HG02610 (cell line): ENCODE measurements around the gene SLC25A41.
"Not testable (repeated sequence)": the region's sequence is repeated elsewhere in the genome, so short reads cannot be mapped to it uniquely, and the experiment has no call there.

Source experiments
- ATAC-seq: cut with Tn5 transposase; IDR thresholded peaks from one replicate; pipeline ENCODE4 v1.9.1; 2021; ENCODE audit warnings: mild to moderate bottlenecking, moderate library complexity; ENCODE audit not compliant: unreplicated experiment

The SLC25A41 gene

DNA sequence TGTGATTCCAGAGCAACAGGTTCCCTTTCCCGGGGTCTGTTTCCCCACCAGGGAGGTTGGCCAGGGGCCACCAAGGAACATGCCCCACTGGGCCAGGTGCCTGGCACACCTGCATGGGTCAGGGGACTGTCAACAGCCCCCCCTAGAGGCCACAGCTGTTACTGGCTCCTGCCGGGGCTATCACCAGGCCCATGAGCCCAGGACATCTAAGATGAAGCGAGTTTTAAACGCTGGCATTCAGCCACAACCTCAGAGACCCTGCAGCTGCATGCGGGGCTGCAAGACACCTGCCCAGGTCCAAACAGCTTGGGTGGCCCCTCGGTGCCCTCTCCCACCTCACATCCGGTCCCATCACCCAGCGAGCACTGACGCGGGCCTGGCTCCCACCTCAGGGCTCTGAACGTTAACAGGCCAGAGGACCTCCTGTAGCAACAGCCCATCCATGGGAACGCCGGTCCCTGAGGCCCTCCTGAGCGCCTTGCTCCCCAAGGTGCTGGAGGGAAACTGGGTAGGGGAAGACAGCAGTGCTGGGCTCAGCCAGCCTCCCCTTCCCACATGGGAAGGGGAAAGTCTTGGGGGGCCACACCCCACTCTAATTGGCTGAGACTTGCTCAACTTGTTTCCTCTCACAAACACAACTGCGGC is 21.0 kb downstream of the SLC25A41 start:
- no peak for ATAC-seq

DNA sequence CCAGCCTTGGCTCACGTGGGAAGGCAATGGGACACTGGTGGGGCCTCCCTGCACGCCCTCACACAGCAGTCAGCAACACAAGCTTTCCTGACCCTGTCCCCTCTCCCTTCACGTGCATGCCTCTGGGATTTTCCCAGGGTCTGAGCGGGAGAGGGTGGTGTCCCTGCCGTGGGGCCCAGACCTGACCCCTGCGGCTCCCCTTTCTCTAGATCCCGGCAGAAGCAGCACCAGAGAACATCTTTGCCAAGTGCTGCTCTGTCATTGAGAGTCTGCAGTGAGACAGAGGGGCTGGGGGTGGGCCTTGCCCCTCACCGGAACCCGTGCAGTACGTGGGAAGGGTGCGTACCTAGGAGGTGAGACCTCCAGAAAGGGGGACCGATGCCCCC is 21.5 kb downstream of the SLC25A41 start:
- no peak for ATAC-seq

DNA sequence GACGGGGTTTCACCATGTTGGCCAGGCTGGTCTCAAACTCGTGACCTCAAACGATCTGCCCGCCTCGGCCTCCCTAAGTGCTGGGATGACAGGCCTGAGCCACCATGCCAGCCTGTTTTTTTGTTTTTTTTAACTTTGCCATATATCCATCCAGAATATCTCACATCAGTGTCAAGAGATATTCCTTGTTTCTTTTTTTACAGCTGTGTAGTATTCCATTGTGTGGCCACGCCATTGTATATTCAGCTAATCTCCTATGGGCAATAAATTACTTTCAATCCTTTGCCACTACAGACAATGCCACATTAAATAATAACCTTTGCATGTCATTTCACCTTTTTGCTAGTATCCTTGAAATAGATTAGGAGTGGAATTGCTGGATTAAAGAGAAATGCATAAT is 24.2 kb downstream of the SLC25A41 start:
- no peak for ATAC-seq

DNA sequence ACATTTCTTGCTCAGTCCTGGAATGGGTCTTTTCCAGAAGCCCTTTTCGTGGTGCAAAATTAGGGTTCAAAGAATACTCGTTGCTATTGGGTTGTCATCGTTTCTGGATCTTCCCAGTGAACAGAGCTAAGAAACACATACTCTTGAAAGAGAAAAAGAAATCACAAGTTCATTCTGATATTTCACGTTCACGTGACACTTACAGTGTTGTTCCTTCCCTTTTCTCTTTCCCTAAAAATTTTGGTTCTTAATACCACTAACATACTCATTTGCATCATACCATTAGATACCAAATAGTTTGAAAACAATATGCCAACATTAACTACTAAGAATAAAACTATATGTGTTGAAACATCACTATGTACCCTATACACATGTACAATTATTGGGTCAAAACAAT is 27.2 kb downstream of the SLC25A41 start:
- ATAC-seq, result no peak

DNA sequence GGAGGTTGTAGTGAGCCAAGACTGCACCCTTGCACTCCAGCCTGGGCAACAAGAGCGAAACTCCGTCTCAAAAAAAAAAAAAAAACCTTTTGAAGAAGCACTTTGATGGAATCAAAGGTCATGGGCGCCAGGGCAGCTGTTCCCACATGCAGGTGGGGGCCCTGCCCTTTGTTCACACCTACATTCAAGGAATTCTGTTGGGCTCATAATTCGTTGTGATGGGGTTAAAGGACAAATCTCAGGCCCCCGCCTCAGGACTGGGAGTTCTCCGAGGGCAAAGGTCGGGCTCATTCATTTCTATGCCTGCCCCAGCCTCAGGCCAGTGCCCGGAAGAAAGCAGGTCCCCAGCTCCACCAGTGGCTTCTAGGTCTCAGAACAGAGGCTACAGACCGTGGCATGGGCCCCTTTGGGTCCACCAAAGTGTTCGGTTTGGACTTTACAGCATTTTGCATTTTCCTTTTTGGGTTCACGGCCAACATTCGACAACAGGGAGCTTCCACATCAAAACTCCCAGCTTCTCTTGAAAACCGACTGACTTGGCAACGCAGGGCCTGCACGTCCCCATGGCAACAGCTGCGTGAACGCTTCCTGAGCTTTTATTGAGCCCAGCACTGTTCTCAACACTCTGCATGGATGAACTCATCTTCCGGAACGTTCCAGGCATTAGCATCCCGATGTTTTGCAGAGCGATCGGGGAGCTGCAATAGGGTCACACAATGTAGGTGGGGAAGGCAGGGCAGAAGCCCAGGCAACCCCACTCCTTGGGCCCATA is 30.5 kb downstream of the SLC25A41 start:
- ATAC-seq, result no peak

DNA sequence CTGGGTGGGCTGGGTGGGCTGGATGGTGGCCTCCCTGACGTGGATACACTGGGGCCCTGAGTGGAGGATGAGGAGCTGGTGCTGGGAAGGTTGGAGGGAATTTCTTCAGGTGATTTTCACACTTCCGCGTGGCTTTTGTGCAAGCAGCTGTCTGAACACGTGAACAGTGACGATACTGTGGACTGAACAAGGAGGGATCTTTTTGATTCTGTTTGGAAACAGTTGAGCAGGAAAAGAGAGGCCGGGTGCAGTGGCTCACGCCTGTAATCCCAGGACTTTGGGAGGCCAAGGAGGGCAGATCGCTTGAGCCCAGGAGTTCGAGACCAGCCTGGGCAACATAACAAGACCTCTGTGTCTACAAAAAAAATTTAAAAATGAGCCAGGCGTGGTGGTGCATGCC is 31.5 kb downstream of the SLC25A41 start:
- ATAC-seq, result no peak

DNA sequence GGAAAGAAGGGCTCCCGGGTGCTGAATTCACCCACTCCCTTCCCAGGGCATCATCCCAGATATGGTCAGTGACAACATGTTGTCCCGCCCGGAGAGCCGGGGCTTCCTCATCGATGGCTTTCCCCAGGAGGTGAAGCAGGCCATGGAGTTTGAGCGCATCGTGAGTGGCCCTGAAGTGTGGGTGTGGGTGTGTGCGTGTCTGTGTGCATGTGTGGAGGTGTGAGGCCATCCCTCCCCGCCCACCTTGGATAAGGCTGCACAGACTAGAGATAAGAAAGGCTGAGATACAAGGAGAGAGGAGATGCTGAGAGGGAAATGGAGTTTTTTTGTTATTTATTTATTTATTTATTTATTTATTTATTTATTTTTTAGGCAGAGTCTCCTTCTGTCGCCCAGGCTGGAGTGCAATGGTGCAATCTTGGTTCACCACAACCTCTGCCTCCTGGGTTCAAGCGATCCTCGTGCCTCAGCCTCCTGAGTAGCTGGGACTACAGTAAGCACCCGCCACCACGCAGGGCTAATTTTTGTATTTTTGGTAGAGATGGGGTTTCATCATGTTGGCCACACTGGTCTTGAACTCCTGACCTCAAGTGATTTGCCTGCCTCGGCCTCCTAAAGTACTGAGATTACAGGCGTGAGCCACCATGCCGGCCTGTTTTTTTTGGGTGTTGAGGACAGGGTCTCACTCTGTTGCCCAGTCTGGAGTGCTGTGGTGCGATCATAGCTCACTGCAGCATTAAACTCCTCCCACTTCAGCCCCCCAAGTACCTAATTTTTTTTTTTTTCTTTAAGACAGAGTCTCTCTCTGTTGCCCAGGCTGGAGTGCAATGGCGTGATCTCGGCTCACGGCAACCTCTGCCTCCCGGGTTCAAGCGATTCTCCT is 33.3 kb downstream of the SLC25A41 start:
- not testable (repeated sequence) for ATAC-seq

DNA sequence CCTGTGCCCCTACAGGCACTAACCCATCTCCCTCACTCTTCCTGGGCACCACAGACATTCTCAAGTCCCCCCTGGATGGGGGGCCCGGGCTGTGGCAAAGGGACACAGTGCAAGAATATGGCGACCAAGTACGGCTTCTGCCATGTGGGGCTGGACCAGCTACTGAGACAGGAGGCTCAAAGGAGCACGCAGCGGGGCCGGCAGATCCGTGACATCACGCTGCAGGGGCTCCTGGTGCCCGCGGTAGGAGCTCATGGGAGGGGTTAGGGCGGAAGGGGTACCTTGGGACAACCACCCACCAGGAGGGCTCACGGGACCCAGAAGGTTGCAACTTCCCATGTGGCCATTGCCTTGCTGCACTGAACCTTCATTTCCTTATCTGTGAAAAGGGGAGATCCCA is 37.3 kb downstream of the SLC25A41 start:
- no peak for ATAC-seq

DNA sequence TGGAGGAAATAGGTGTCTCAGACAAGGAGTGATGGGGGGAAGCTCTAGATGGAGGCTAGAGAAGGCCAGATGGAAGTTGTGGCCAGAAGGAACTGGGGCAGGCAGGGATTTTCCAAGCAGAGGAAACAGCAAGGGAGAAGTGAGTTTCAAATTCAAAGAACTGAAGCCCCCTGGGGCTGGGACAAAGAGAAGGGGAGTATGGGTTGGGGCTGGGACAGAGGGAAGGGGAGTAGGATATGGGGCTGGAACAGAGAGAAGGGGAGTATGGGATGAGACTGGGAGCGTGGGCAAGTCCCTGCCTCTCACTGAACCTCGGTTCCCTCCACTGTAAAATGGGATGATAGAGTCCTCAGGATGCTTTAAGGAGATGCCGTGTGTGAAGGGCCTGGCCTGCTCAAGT is 38.7 kb downstream of the SLC25A41 start:
- no peak for ATAC-seq

DNA sequence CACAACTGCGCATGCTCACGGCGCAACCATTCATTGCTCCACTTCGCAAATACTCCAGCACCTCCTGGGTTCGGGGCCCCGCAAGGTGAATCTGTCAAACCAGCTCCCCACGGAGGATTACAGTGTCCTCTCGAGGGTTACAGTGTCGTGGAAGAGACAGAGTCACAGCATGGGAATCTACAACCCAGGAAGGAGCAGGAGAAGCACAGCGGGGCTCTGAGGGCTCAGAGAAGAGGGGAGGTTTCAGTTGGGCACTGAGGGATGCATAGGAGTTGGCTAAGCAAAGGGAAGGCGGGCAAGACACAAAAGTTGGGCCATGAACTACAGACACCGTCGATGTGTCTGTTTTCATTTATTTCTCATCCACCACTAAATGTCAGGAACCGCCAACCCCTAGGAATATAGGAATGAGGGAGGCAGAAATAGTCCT is 39.6 kb downstream of the SLC25A41 start:
- ATAC-seq, result no peak

DNA sequence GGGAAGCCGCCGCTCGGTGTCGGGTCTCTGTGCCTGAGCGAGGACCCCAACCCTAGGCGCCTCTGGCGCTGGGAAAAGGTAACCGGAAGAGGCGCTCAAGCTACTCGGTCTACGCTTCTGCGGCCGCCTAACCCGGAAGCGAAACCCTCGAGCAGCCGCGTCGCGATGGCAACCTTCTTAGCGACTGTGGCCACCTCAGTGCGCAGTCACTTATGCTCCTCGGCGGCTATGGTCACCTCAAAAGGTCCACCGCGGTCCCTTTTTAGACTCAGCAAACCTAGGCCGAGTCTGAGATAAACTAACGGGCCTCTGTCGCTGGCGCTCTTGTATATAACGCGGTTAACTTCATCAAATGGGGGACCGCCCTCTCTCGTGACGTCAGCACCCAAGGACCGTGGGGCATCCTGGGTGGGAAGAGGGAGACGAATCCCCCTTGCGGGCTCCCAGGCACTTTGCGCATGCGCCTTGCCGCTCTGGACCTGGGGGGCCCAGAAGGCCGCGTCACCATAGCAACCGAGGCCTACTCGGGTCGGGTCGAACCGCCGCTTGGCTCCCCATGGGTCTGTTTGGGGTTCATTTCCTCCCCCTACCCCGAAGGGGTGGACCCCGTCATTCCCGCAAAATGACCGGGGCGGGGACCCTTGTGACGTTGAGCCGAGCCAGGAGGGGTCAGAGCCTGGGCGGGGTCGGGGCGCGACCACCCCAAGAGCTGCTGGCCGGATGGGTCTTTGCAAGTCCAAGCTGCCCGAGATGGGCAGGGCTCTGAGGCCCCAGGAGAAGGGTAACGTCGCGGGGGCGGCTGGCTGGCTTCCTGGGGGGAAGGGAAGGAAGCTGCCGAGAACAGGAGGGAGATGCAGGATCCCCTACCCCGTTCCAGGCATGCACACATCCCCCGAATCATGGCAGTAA is 40.2 kb downstream of the SLC25A41 start, which contains the start of gene GTF2F1:
Gene GTF2F1, minus strand, starts transcription at position 91 of the 909 bp plus-strand sequence. CDS start 169 bp downstream, outside the sequence.
- peak; percentile 80 for ATAC-seq

DNA sequence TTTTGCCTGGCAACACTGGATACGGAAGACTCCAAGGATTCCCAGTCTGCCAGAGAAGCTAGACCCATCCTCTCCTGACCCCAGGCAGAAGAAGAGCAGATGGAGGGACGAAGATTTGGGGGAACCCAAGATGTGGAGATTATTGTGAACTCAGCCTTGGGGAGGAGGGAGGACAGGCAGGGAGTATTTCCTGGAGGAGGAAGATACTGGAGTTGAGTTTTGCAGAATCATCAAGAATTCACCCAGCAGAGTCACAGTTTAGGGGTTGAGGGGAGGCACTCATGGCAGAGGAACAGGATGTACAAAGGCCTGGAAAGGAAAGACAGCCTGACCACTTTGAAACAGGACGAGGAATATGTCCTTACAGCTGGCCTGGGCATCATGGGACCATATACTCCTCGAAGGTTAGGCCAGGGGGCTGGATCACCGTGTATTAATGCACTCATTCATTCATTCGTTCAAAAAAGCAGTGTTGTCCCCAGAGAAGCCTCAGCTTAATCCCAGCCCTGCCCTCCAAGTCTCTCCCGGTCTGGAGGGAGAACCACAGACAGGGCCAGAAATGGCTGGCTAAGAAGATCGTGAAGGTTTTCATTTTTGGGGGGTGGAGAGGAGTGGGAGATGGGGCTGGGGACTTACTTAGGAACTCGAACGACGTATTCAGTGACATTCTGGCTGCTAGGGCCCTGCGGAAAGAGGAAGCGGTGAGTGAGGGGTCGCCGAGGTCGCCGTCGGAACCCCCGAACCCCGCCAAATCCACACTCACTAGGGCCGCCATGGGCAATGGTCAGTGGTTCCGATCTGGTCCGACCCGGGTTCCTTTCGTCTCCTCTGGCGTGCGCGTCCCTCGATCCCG is 41.1 kb downstream of the SLC25A41 start:
- no peak for ATAC-seq

DNA sequence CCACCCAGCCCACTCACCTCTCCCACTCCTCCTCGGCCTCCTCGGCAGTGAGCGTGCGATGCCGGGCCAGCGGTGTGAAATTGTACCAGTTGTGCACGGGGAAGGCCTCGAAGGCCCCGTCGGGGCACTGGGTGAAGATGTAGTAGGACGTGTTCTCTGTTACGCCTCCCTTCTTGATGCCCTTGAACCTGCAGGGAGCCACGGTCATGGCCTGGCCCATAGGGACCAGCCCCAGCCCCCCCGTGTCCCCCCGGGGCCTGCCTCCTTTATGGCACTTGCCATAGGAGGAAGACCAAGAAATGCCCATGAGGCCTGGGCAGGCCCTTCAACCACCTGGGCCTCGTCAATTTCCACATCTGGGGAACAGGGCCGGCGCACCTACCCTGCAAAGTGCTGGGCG is 46.2 kb downstream of the SLC25A41 start:
- ATAC-seq, result no peak

DNA sequence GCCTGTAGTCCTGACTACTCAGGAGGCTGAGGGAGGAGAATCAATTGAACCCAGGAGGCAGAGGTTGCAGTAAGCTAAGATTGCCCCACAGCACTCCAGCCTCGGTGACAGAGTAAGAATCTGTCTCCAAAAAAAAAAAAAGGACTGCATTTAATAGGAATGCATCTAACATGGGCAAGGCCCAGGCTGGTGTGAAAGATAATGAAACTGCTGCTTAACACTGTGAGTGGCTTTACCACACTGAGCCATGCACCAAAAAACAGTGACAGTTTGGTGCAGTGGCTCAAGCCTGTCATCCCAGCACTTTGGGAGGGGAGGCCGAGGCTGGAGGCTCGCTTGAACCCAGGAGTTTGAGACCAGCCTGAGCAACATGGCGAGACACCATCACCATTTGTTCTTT is 49.2 kb downstream of the SLC25A41 start:
- no peak for ATAC-seq

DNA sequence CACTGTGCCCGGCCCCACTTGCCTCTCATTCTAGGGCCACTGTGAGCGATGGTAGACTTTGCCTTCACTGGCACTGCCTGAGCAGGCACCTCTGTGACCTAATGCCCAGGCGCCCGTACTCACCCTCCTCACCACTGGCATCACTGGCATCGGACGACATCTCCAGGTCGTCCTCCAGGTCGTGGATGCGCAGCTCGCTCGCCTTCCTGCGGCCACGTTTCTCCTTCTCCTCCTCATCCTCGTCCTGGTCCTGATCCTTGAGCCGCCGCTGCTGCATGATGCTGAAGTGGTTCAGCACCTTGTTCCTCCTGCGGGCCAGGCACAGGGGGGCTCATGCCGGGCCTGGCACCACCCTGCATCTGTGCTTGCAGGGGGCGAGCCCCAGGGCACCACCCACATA is 50.4 kb downstream of the SLC25A41 start:
- no peak for ATAC-seq

DNA sequence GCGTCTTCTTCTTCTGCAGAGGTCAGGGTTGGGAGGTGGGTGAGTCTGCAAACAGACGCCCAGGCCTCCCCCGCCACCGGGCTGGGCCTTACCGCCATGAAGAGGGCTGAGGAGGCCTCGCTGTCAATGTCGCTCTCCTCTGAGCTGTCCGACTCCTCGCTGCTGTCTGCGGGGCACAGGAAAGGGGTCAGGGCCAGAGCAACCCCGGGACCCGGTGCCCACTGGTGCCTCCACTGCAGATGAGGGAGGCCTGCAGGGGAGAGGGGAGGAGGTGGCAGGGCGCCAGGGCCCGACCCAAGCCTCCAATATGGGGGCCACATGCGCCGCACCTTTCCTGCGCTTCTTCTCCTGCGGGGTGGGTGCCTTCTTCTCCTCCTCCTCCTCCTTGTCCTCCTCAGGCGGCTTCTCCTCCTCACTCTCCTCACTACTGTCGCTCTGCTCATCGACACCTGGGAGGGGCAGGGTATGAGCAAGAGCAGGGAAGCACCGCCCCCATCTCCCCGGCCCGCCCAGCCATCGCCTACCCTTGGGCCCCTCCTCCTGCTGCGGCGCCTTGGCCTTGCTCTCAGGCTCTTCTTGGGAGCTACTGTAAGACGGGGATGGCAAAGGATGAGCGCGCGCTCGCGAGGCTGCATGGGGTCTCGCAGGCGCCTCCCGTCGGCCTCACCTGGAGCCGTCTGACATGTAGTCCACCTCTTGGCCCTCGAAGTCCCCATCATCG is 52.4 kb downstream of the SLC25A41 start:
- no peak for ATAC-seq

DNA sequence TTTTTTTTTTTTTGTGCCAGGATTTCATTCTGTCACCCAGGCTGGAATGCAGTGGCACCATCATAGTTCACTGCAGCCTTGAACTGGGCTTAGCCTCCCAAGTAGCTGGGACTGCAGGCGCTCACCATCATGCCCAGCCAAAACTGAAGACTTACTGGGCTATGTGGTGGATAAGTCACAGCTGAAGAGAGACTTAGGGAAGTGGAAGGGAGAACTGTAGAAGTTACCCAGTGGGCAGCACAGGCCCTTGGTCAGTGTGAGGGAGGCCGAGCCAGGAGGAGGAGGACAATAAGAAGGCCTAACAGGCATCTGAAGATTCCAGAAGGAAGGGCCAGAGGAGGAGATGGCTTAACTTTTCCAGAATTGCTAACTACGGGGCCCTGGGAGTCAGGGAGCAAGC is 53.8 kb downstream of the SLC25A41 start:
- ATAC-seq, result no peak

DNA sequence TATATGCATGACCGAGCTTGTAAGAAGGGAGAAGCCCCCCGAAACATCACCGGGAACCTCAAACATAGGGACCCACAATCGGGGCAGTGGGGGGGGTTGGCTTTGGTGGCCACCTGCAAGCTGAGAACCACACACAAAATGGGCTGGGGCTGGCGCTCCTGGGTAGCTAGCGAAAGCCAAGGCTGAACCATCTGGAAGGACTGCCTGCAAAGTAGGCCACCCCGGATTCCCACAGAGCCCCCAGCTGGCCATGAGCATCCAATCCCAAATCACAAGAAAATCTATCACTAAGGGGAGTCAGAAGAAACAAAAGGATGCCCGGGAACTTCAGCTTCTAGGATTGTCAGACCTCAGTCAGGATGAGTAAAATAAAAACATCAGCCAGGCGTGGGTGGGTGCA is 55.1 kb downstream of the SLC25A41 start:
- no peak for ATAC-seq

DNA sequence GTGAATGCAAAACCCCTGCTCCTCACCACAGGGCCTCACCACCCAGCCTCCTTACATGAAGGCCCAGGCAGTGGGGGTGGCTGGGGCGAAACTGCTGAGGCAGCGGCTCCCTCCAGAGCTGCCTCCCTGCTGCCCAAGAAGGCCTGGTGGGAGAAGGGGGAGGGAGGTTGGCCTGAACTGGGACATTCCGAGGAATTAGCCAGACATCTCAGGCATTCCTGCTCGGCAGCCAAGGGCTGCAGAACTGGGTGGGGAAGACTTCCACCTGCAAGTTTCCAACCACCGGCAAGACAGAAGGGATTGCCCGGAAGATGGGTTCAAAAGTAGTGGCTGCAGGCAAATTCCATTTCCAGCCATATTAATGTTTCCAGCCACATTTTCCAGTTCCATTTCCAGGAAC is 55.5 kb downstream of the SLC25A41 start:
- no peak for ATAC-seq
